ENCODE measurements around the gene OLFML2A.

The OLFML2A gene

DNA sequence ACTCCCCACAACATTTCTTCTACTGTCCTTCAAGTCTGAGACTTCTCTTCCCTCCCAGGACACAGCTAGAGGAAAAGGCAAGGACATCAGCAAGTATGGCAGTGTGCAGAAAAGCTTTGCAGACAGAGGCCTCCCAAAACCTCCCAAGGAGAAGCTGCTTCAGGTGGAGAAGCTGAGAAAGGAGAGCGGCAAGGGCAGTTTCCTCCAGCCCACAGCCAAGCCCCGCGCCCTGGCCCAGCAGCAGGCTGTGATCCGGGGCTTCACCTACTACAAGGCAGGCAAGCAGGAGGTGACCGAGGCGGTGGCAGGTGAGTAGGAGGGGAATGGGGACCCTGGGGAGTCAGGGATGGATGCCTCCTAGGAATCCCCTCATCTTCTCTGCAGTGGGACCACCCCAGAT, 24.4 kb downstream of the OLFML2A start:
- H3K27ac ChIP-seq (ENCODE audit: low read length): no peak overlapping the region
- H3K9me3 ChIP-seq (ENCODE audit: control insufficient read depth in 1 of 2, low read length in 2 of 2): no peaks in the 10 kb centered on the region

GRCh38 chr9:124802426-124802825, 25.5 kb downstream of the OLFML2A start:
- Histone ChIP-seq H3K27me3 (ENCODE audit: low read depth, low read length) (no peaks in the 10 kb centered on the region), H3K36me3 (ENCODE audit: control insufficient read depth in 1 of 2, insufficient read depth in 2 of 2, low read length in 2 of 2) (peaks cover 0 to 6% of the 10 kb centered on the region in 2 donors), H3K27ac (ENCODE audit: low read length) (no peak overlapping the region), H3K9me3 (ENCODE audit: control insufficient read depth in 1 of 2, low read length in 2 of 2) (no peaks in the 10 kb centered on the region), H3K4me1 (ENCODE audit: control insufficient read depth in 1 of 2, insufficient read depth in 2 of 2, low read length in 2 of 2) (peaks cover 5 to 20% of the 10 kb centered on the region in 2 donors), H3K4me3 (ENCODE audit: low read depth in 1 of 2, low read length in 2 of 2) (no peak overlapping the region)

More for the DNA sequence above, 24.4 kb downstream of the OLFML2A start:
- Histone ChIP-seq H3K4me1 (ENCODE audit: control insufficient read depth in 1 of 2, insufficient read depth in 2 of 2, low read length in 2 of 2) (peaks cover 5 to 31% of the 10 kb centered on the region in 2 donors), H3K4me3 (ENCODE audit: low read depth in 1 of 2, low read length in 2 of 2) (no peak overlapping the region), H3K27me3 (ENCODE audit: low read depth, low read length) (no peaks in the 10 kb centered on the region), H3K36me3 (ENCODE audit: control insufficient read depth in 1 of 2, insufficient read depth in 2 of 2, low read length in 2 of 2) (peaks cover 0 to 6% of the 10 kb centered on the region in 2 donors)

GRCh38 chr9:124803911-124804310, 27.0 kb downstream of the OLFML2A start:
- peaks cover 0 to 6% of the 10 kb centered on the region in 2 donors for H3K36me3 ChIP-seq (ENCODE audit: control insufficient read depth in 1 of 2, insufficient read depth in 2 of 2, low read length in 2 of 2)
- H3K27ac ChIP-seq (ENCODE audit: low read length): no peak overlapping the region

GRCh38 chr9:124805186-124805585, 28.3 kb downstream of the OLFML2A start:
- no peak overlapping the region for H3K4me3 ChIP-seq (ENCODE audit: low read depth in 1 of 2, low read length in 2 of 2)
- H3K36me3 ChIP-seq (ENCODE audit: control insufficient read depth in 1 of 2, insufficient read depth in 2 of 2, low read length in 2 of 2): peaks cover 0 to 6% of the 10 kb centered on the region in 2 donors
- H3K9me3 ChIP-seq (ENCODE audit: control insufficient read depth in 1 of 2, low read length in 2 of 2): no peaks in the 10 kb centered on the region
- H3K27me3 ChIP-seq (ENCODE audit: low read depth, low read length): no peaks in the 10 kb centered on the region
- H3K27ac ChIP-seq (ENCODE audit: low read length): no peak overlapping the region
- H3K4me1 ChIP-seq (ENCODE audit: control insufficient read depth in 1 of 2, insufficient read depth in 2 of 2, low read length in 2 of 2): peaks cover 1 to 5% of the 10 kb centered on the region in 2 donors

More at GRCh38 chr9:124803911-124804310, 27.0 kb downstream of the OLFML2A start:
- Histone ChIP-seq H3K27me3 (ENCODE audit: low read depth, low read length) (no peaks in the 10 kb centered on the region), H3K4me3 (ENCODE audit: low read depth in 1 of 2, low read length in 2 of 2) (no peak overlapping the region), H3K4me1 (ENCODE audit: control insufficient read depth in 1 of 2, insufficient read depth in 2 of 2, low read length in 2 of 2) (peaks cover 5 to 12% of the 10 kb centered on the region in 2 donors), H3K9me3 (ENCODE audit: control insufficient read depth in 1 of 2, low read length in 2 of 2) (no peaks in the 10 kb centered on the region)

DNA sequence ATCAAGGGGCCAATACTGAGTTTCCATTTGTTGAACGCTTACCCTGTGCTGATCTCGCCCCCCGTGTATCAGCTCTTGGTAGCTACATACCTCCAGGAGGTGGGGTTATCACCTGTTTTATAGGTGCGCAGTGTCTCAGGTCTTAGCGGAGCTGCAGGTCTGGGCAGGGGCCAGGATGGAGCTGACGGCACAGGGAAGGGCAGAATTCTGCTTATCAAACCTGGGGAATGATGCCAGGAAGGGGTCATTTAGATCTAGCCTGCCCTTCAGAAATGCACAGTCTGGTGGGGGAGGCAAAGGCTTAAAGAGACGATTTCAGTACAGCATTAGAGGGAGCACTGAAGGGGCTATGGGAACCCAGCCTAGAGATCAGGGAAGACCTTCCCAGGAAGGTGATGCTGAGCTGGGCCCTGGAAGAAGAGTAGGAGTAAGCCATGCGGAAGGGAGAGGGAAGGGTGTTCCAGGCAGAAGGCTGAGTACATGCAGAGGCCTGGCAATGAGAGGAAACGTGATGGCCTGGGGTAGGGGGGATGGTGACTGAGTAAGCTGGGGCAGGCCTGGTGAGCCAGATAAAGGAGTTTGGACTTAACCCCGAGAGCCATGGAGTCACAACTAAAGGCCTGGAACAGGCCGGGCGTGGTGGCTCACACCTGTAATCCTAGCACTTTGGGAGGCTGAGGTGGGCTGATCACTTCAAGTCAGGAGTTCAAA, 31.5 kb downstream of the OLFML2A start:
- Histone ChIP-seq H3K36me3 (ENCODE audit: control insufficient read depth in 1 of 2, insufficient read depth in 2 of 2, low read length in 2 of 2) (no peaks in the 10 kb centered on the region), H3K9me3 (ENCODE audit: control insufficient read depth in 1 of 2, low read length in 2 of 2) (no peaks in the 10 kb centered on the region), H3K4me3 (ENCODE audit: low read depth in 1 of 2, low read length in 2 of 2) (no peak overlapping the region), H3K27ac (ENCODE audit: low read length) (no peak overlapping the region), H3K27me3 (ENCODE audit: low read depth, low read length) (no peaks in the 10 kb centered on the region), H3K4me1 (ENCODE audit: control insufficient read depth in 1 of 2, insufficient read depth in 2 of 2, low read length in 2 of 2) (peaks cover 4 to 26% of the 10 kb centered on the region in 2 donors)

GRCh38 chr9:124809211-124809610, 32.3 kb downstream of the OLFML2A start:
- Histone ChIP-seq H3K27me3 (ENCODE audit: low read depth, low read length) (no peaks in the 10 kb centered on the region), H3K9me3 (ENCODE audit: control insufficient read depth in 1 of 2, low read length in 2 of 2) (no peaks in the 10 kb centered on the region), H3K36me3 (ENCODE audit: control insufficient read depth in 1 of 2, insufficient read depth in 2 of 2, low read length in 2 of 2) (no peaks in the 10 kb centered on the region), H3K4me3 (ENCODE audit: low read depth in 1 of 2, low read length in 2 of 2) (no peak overlapping the region), H3K27ac (ENCODE audit: low read length) (no peak overlapping the region), H3K4me1 (ENCODE audit: control insufficient read depth in 1 of 2, insufficient read depth in 2 of 2, low read length in 2 of 2) (peaks cover 4 to 27% of the 10 kb centered on the region in 2 donors)

GRCh38 chr9:124809741-124810500, 33.0 kb downstream of the OLFML2A start:
- H3K36me3 ChIP-seq (ENCODE audit: control insufficient read depth in 1 of 2, insufficient read depth in 2 of 2, low read length in 2 of 2): no peaks in the 10 kb centered on the region
- no peaks in the 10 kb centered on the region for H3K9me3 ChIP-seq (ENCODE audit: control insufficient read depth in 1 of 2, low read length in 2 of 2)
- H3K4me3 ChIP-seq (ENCODE audit: low read depth in 1 of 2, low read length in 2 of 2): no peak overlapping the region
- peaks cover 4 to 27% of the 10 kb centered on the region in 2 donors for H3K4me1 ChIP-seq (ENCODE audit: control insufficient read depth in 1 of 2, insufficient read depth in 2 of 2, low read length in 2 of 2)
- H3K27me3 ChIP-seq (ENCODE audit: low read depth, low read length): no peaks in the 10 kb centered on the region
- no peak overlapping the region for H3K27ac ChIP-seq (ENCODE audit: low read length)

DNA sequence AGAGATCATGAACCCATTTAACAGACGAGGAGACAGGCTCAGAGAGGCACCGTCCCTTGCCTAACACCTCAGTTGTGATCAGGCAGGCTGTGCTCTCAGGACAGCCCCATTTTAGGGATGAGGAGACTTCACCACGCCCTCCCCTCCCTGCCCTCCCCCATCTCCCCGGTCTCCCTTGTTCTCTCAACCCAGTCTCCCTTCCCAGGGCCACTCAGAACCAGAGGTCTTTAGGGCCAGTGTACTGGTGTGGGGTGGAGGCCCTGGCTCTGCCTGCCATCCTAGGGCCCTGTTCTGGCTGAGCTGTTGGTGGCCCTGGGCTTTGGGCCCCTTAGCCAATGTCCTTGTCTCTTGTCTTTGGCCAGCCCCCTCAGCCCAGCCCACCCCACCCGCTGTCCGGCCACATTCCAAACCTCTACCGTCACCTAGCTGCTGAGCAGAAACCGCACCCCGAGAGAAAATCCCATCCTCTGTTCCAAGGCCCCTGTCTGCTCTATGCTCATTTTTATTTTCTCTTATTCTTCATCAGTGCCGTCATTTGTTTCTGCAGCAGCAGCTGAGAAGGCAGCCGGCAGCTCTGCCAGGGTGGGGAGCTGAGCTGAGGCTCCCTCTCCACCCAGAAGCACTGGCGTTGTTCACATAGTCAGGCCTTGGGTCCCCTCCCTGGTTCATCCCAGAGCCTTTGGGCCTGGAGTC, 33.9 kb downstream of the OLFML2A start:
- no peaks in the 10 kb centered on the region for H3K9me3 ChIP-seq (ENCODE audit: control insufficient read depth in 1 of 2, low read length in 2 of 2)
- H3K27me3 ChIP-seq (ENCODE audit: low read depth, low read length): no peaks in the 10 kb centered on the region
- peaks cover 4 to 27% of the 10 kb centered on the region in 2 donors for H3K4me1 ChIP-seq (ENCODE audit: control insufficient read depth in 1 of 2, insufficient read depth in 2 of 2, low read length in 2 of 2)
- no peaks in the 10 kb centered on the region for H3K36me3 ChIP-seq (ENCODE audit: control insufficient read depth in 1 of 2, insufficient read depth in 2 of 2, low read length in 2 of 2)
- H3K27ac ChIP-seq (ENCODE audit: low read length): peak overlapping the region; percentile 73
- H3K4me3 ChIP-seq (ENCODE audit: low read depth in 1 of 2, low read length in 2 of 2): peak overlapping the region in 1 of 2 donors; percentile 32

DNA sequence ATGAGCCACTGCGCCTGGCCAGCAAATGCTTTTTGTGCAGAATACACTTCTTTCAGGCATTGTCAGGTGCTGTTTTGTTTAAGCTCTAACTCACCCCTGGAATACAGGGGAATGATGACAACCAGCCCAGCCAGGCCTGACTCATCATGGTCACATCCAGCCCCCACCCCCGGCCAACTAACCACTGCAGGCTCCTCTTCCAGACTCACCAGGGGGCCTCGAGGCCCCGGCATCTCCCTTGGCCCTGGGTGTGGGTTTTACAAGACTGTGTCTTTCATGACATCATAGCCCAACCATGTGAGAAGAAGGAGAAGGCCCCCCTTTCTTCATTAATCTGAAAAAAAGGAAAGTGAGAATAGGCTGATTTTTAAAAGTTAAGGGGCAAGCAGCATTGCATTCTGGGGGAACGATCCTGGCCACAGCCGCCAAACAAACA, 35.5 kb downstream of the OLFML2A start:
- H3K27me3 ChIP-seq (ENCODE audit: low read depth, low read length): no peaks in the 10 kb centered on the region
- H3K9me3 ChIP-seq (ENCODE audit: control insufficient read depth in 1 of 2, low read length in 2 of 2): no peaks in the 10 kb centered on the region
- peaks cover 4 to 27% of the 10 kb centered on the region in 2 donors for H3K4me1 ChIP-seq (ENCODE audit: control insufficient read depth in 1 of 2, insufficient read depth in 2 of 2, low read length in 2 of 2)
- H3K36me3 ChIP-seq (ENCODE audit: control insufficient read depth in 1 of 2, insufficient read depth in 2 of 2, low read length in 2 of 2): no peaks in the 10 kb centered on the region
- H3K4me3 ChIP-seq (ENCODE audit: low read depth in 1 of 2, low read length in 2 of 2): no peak overlapping the region
- H3K27ac ChIP-seq (ENCODE audit: low read length): no peak overlapping the region

DNA sequence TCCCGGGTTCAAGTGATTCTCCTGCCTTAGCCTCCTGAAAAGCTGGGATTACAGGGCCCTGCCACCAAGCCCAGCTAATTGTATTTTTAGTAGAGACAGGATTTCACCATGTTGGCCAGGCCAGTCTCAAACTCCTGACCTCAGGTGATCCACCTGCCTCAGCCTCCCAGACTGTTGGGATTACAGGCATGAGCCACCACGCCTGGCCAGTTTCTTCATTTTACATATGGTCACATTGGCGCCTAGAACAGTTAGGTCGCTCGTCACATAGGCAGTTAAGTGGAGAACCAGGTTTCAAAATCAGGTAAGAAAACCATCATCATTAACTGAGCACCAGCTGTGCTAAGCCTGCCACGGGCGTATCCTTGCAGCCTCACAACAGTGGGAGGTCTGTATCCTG, 36.1 kb downstream of the OLFML2A start:
- Histone ChIP-seq H3K27ac (ENCODE audit: low read length) (no peak overlapping the region), H3K36me3 (ENCODE audit: control insufficient read depth in 1 of 2, insufficient read depth in 2 of 2, low read length in 2 of 2) (no peaks in the 10 kb centered on the region), H3K27me3 (ENCODE audit: low read depth, low read length) (no peaks in the 10 kb centered on the region), H3K9me3 (ENCODE audit: control insufficient read depth in 1 of 2, low read length in 2 of 2) (no peaks in the 10 kb centered on the region), H3K4me3 (ENCODE audit: low read depth in 1 of 2, low read length in 2 of 2) (no peak overlapping the region), H3K4me1 (ENCODE audit: control insufficient read depth in 1 of 2, insufficient read depth in 2 of 2, low read length in 2 of 2) (peaks cover 4 to 27% of the 10 kb centered on the region in 2 donors)

DNA sequence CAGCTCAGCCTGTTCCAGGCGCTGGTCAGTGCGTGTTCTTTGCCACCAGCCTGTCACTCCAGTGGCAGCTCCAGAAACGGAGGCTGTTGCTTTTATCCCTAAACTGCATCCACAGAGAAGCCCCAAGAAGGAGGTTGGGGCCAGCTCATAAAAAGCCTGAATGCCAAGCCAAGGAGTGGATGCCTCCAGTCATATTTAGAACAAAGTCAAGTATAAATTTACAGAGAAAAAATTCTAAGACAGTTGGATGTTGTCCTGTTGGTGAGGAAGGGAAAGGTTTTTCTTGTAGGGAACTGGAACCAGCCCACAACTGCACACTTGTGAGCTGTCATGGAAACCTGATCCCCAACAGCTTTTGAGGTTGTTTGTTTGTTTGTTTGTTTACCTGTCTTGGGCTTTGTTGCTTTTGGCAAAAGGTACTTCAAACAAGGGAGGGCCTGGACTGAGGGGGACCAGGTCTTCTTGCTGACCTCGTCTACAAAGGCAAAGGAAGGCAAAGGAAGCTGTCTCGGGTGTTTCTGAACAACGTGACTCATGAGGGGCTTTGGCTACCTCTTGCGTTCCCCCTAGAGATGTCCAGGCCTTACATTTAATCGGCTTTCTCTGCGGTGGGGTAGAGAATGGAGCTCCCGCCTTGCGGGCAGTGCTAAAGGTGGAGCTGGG, 36.7 kb downstream of the OLFML2A start:
- Histone ChIP-seq H3K27ac (ENCODE audit: low read length) (no peak overlapping the region), H3K27me3 (ENCODE audit: low read depth, low read length) (no peaks in the 10 kb centered on the region), H3K4me1 (ENCODE audit: control insufficient read depth in 1 of 2, insufficient read depth in 2 of 2, low read length in 2 of 2) (peaks cover 4 to 27% of the 10 kb centered on the region in 2 donors), H3K36me3 (ENCODE audit: control insufficient read depth in 1 of 2, insufficient read depth in 2 of 2, low read length in 2 of 2) (no peaks in the 10 kb centered on the region), H3K9me3 (ENCODE audit: control insufficient read depth in 1 of 2, low read length in 2 of 2) (no peaks in the 10 kb centered on the region), H3K4me3 (ENCODE audit: low read depth in 1 of 2, low read length in 2 of 2) (no peak overlapping the region)
